ENCODE measurements around the gene DNMBP. TPM values are rescaled to one million over a fixed set of nuclear protein-coding genes. Genes with fewer than 3 reads are reported as not detected.

Gene DNMBP
- total RNA-seq, 3 donors from 2014 or later = 37.1 to 60.0 (median 48.3) TPM

- DNase-seq (peak in 2 of 3 donors; percentile 54 to 56), ATAC-seq (peak; percentile 5)
- intact Hi-C loops (cut with DNase I, micrococcal nuclease) = no loop called here
- H3K9me3 ChIP-seq = no peaks in the 10 kb centered on the region
- no peak for TF ChIP-seq CTCF (IDR thresholded peaks at IDR 0.05)
- H3K4me1 ChIP-seq (ENCODE audit: low read depth) = peaks cover 32% of the 10 kb centered on the region
- no peaks in the 10 kb centered on the region for H3K36me3 ChIP-seq (ENCODE audit: low read depth)
- no peak overlapping the region for H3K4me3 ChIP-seq
Measured at GRCh38 chr10:99917963-99918825, 91.6 kb downstream of the DNMBP start.

GRCh38 chr10:99916776-99917175 lies 93.0 kb downstream of the DNMBP start:
- intact Hi-C loops (cut with DNase I, micrococcal nuclease) = no loop called here
- H3K4me1 ChIP-seq (ENCODE audit: low read depth) = peaks cover 28% of the 10 kb centered on the region

GRCh38 chr10:99915414-99915813 lies 94.3 kb downstream of the DNMBP start:
- no peak for TF ChIP-seq CTCF (IDR thresholded peaks at IDR 0.05)
- Histone ChIP-seq H3K9me3 (no peaks in the 10 kb centered on the region), H3K4me1 (ENCODE audit: low read depth) (peaks cover 27% of the 10 kb centered on the region), H3K4me3 (no peak overlapping the region), H3K36me3 (ENCODE audit: low read depth) (no peaks in the 10 kb centered on the region)
- intact Hi-C loops (cut with DNase I, micrococcal nuclease) = no loop called here
- no peak for DNase-seq
- ATAC-seq = no peak

More at GRCh38 chr10:99916776-99917175, 93.0 kb downstream of the DNMBP start:
- DNase-seq (no peak), ATAC-seq (peak; percentile 35)
- Histone ChIP-seq H3K9me3 (no peaks in the 10 kb centered on the region), H3K36me3 (ENCODE audit: low read depth) (no peaks in the 10 kb centered on the region), H3K4me3 (no peak overlapping the region)
- TF ChIP-seq CTCF (IDR thresholded peaks at IDR 0.05) = no peak

- H3K4me1 ChIP-seq (ENCODE audit: low read depth) = peaks cover 27% of the 10 kb centered on the region
- no peak overlapping the region for H3K4me3 ChIP-seq
- no peaks in the 10 kb centered on the region for H3K9me3 ChIP-seq
- intact Hi-C loops (cut with DNase I, micrococcal nuclease) = no loop called here
- H3K36me3 ChIP-seq (ENCODE audit: low read depth) = no peaks in the 10 kb centered on the region
- no peak for DNase-seq
- no peak for ATAC-seq
- TF ChIP-seq CTCF (IDR thresholded peaks at IDR 0.05) = no peak
Measured at GRCh38 chr10:99914236-99914635, 95.5 kb downstream of the DNMBP start.

GRCh38 chr10:99913831-99914235 lies 95.9 kb downstream of the DNMBP start:
- Histone ChIP-seq H3K4me1 (ENCODE audit: low read depth) (peaks cover 27% of the 10 kb centered on the region), H3K9me3 (no peaks in the 10 kb centered on the region), H3K36me3 (ENCODE audit: low read depth) (no peaks in the 10 kb centered on the region), H3K4me3 (no peak overlapping the region)
- peak; percentile 86 for ATAC-seq
- intact Hi-C loops (cut with DNase I, micrococcal nuclease) = no loop called here
- TF ChIP-seq CTCF (IDR thresholded peaks at IDR 0.05) = no peak
- DNase-seq = peak; percentile 60 to 74 (median 65)
